DMS153 treated with DMSO at 0.1 percent for 48 hours (cell line): ENCODE measurements around the gene SAP30BP.
A peak's percentile ranks its signal among the peaks of the same experiment; 100 is the strongest.

Source experiments
- DNase-seq: peaks from one replicate; lab custom pipeline; 2025; ENCODE audit not compliant: unreplicated experiment; lab: John Stamatoyannopoulos, UW

Gene SAP30BP

GRCh38 chr17:75707079-75707571 lies 40.0 kb downstream of the SAP30BP start:
- DNase-seq, result no peak

GRCh38 chr17:75712446-75712845 lies 45.3 kb downstream of the SAP30BP start:
- no peak for DNase-seq

GRCh38 chr17:75719732-75720131 lies 52.6 kb downstream of the SAP30BP start:
- no peak for DNase-seq

DNA sequence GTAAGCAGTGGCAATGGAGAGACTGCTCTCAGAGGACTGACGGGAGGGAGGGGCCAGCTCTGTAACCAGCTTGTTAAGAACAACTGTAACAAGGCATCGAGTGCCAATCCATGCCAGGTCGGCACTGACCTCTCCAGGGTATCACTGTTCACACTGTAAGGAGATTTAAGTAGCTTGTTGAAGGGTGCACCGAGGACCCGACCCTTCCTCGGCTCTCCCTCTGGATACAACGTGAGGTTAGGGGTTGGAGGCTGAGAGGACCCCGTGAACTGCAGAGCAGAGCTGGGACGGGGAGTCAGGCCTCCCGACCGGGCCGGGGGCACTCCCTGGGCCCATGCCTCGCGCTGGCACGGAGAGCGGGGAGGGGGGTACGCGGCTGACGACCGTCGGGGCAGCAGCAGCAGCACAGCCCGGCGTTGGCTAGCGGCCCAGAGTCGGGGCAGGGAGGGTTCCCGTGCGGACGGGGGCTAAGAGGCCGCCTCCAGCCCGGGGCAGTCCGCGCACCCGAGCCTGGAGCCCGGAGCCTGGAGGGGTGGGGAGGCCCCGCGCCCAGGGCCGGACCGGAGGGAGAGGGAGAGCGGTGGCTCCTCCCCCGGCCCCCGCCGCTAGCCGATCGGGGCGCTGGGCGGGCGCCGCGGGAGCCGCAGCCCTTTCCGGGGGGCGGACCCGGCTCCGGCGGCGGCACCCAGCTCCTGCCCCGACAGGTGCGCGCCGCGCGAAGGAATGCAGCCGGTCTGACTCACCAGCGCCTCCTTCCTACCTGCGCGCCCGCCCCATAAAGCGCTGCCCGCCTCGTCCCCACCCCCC lies 53.7 kb downstream of the SAP30BP start, which contains the start of gene ITGB4:
Gene ITGB4, plus strand, starts transcription at position 804 of the 807 bp plus-strand sequence. CDS start 3,245 bp downstream, outside the sequence.
- DNase-seq, result no peak

DNA sequence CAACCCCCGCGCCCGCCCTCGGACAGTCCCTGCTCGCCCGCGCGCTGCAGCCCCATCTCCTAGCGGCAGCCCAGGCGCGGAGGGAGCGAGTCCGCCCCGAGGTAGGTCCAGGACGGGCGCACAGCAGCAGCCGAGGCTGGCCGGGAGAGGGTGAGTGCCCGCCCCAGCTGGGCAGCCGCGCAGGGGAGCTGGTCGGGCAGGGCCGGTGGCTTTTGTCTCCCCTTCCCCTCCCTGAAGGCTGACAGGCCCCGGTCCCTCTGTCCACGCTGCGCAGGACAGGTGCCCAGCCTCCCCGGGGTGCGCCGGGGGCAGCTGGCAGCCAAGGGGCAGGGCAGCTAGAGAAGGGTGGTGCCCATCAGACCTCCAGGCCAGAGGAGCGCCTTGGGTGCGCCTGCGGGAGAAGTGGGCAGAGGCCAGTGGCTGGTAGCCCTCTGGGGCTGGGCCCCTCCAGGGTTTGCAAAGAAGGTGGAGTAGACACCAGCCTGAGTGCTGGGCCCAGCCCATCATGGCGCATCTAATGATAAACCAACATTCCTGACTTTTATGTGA lies 54.4 kb downstream of the SAP30BP start:
- DNase-seq, result no peak

GRCh38 chr17:75722076-75722475 lies 54.9 kb downstream of the SAP30BP start:
- no peak for DNase-seq

- no peak for DNase-seq
Measured at GRCh38 chr17:75722542-75723095, 55.5 kb downstream of the SAP30BP start.

DNA sequence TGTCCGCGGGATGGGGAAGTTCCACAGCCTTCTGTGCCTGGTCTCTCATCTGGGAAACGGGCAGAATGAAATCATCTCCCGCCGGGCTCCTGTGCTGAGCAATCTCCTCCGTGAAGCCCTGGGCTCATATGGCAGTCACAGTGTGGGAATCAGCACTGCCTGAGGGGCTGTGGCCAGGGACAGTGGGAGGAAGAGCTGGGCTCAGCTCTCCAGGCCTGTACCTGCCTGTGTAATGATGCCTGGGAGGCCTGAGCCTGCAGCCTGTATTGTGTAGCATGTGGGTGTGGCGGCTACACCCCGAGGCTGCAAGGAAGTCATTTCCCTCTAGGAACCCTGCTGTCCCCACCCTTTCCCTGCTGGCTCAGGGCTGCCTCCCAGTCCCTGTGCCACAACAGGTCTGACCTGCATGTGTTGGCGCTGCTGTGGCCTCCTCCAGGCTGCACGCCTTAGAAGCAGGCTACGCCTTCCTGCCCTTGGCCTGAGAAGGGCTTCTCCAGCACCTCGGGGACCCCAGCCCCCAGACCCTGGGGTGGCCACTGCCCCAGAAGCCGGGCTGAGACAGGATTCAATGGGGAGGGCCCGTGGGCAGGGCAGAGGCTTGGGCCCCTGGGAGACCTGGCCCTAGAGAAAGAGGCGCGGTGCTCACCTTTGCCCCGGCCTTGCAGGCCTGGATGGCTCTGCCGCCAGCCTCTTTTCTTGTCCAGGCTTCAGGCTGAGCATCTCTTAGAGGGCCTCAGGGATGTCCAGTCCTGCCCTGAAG lies 56.2 kb downstream of the SAP30BP start:
- DNase-seq, result peak; percentile 15

DNA sequence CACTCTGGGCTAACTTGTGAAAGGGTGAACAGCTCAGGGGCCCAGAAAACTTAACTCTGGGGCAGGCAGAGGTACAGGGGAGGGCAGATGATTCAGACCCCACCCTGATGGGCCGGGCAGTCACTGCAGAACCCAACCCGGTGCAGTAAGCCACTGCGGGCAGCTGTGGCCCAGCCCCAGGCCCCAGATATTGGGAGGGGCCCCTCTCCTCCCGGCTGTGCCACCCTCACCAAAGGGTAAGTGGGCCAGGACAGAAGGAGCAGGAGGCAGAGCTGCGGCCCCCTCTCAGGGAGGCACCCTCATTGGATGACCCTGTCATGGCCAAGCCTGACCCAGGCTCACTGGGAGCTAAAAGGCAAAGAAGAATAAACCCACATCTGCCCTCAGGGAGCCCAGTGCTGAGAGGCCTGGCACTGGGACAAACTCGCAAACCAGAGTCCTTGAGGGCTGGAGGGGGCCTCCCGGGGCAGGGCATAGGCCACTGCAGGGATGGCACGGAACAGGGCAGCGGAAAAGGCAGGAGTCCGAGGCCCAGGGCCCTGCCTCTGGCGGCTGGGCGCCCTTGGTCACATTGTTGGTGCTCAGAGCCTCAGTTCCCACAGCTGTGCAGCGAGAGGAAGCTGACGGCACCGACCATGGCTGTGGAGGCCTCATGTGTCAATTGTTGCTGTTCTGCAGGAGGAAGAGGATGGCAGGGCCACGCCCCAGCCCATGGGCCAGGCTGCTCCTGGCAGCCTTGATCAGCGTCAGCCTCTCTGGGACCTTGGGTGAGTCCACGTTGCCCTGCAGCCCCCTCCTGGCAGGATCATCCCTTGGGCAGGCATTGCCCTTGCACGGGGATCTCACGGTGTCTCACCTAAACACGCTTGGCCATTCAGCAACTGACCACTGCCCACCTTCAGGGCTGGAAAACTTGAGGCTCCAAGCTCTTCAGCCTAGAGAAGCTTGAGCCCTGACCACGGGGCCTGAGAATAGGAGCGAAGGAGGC lies 57.2 kb downstream of the SAP30BP start:
- DNase-seq, result no peak

DNA sequence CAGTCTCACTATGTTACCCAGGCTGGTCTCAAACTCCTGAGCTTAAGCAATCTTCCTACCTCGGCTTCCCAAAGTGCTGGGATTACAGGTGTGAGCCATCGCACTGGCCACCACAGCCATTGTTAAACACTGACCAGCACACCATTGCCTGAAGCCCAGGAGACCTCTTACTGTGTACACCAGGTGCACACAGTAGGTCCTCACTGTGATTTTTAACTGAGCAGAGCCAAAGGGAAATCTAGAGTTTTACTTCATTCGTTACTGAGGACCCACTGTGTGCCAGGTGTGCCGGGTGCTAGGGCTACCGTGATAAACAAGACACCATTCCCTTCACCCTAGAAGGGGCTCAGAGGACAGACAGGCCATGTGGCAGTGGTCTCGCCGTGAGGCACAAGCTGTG lies 58.4 kb downstream of the SAP30BP start:
- no peak for DNase-seq

DNA sequence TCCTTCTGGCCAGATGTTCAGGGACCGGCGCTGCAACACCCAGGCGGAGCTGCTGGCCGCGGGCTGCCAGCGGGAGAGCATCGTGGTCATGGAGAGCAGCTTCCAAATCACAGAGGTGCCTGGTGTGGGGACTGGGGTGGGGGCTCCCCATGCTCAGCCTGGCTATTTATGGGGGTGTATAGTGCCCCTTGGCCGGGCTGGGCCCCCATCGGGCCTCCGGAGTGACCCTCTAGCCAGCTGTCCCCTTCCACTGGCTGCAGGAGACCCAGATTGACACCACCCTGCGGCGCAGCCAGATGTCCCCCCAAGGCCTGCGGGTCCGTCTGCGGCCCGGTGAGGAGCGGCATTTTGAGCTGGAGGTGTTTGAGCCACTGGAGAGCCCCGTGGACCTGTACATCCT lies 60.3 kb downstream of the SAP30BP start:
- no peak for DNase-seq

DNA sequence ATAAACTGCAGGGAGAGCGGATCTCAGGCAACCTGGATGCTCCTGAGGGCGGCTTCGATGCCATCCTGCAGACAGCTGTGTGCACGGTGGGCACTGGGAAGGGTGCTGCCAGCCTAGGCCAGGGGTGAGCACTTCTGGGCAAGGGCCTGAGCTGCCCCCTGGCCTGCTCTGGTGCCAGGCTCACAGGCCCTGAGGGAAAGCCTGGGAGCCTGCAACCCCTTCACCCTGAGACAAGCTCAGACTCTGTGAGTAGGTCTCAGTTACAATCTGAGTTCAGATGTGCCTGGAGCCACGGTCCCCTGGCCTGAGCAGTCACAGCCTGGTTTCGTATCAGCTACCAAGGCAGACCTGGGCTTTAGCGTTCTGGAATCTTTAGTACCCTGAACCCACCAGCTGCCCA lies 62.2 kb downstream of the SAP30BP start:
- DNase-seq, result no peak

GRCh38 chr17:75730065-75730464 lies 62.9 kb downstream of the SAP30BP start:
- DNase-seq, result no peak

GRCh38 chr17:75731086-75731715 lies 64.1 kb downstream of the SAP30BP start:
- no peak for DNase-seq

GRCh38 chr17:75731716-75732498 lies 64.8 kb downstream of the SAP30BP start:
- DNase-seq, result no peak

- no peak for DNase-seq
Measured at GRCh38 chr17:75733471-75733870, 66.3 kb downstream of the SAP30BP start.

DNA sequence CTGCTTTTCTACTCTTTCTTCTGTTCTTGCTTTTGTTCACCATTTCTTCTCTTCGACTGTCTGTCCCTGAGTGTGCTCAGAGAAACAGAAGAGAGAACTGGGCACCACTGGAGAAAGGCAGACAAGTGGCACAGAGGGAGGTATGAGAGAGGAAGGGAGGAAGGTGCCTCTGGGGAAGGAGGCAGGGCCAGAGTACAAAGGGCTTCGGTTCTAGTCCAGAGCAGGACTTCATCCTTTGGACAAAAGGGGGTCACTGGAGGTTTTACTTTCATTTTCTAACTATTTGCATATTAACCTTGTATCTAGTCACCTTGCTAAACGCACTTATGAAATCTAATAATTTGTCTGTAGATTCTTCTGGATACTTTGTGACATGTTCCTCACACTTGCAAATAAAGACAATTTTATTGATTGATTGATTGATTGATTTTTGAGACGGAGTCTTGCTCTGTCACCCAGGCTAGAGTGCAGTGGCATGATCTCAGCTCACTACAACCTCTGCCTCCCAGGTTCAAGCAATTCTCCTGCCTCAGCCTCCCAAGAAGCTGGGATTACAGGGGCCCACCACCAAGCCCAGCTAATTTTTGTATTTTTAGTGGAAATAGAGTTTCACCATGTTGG lies 67.6 kb downstream of the SAP30BP start:
- no peak for DNase-seq

DNA sequence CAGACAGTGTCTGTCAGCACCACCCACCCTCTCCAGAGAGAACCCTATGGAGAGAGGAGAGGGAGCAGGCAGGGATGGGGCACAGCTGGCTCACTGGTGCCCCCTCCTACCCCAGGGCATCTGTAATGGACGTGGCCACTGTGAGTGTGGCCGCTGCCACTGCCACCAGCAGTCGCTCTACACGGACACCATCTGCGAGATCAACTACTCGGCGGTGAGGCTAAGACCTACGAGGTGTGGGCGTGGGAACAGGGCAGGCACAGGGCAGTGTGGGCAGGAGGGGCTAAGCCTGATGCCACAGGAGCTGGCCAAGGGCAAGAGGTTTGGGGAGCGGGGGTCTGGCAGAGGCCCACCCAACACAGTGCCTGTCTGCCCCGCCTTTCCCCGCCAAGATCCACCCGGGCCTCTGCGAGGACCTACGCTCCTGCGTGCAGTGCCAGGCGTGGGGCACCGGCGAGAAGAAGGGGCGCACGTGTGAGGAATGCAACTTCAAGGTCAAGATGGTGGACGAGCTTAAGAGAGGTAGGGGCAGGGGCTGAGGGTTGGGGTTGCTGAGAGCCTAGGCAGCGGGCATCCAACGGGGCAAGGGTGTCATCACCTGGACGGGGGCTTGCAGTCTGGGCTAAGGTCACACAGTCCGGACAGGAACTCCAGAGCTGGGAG lies 69.2 kb downstream of the SAP30BP start:
- DNase-seq, result no peak
